ENCODE data around the gene ST6GAL2. TPM values are rescaled to one million over a fixed set of nuclear protein-coding genes. Genes with fewer than 3 reads are reported as not detected.

The ST6GAL2 gene
- total RNA-seq, 1 experiment from 2014 or later = 11.4 TPM

DNA sequence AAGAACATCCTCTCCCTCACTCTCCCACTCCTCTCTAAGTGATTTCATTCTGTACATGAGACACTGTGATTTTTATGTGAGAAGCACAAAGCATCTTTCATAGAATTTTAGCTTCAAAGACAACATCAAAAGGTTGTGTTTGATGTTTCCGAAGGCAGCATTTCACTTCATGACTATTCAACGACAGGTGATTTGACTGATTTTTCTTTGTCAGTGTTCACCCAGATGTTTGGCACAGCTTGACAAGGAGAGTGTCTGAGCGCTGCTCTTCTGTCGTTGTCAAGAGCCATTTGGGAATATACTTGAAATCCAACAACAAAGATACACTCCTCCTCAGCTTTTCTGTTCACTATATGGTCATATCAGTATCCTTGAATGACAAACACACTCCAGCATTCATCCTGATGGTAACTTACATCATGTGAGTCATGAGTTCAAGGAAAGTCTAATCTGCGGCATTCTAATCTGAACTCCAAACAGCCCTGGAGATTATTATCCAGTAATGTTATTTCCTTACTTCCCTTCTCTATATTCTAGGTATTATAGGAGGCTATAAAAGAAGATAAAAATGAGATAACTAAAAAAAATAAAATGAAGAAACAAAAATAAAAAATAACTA, 45.9 kb upstream of the ST6GAL2 start:
- ChIA-PET POLR2A (ENCODE audit: unreplicated experiment) (interaction anchor here (0.6 kb wide), 1 partner anchor 1307 kb away, joined by 4 read pairs; no protein-coding TSS in a partner anchor), CTCF (no interaction called here)
- H3K9me2 ChIP-seq (replicated peaks; ENCODE audit: low read length) = no peaks in the 10 kb centered on the region
- 0 out of 2 replicates have a peak, but pooled peaks cover 6% of the 10 kb centered on the region for H3K4me1 ChIP-seq (ENCODE audit: insufficient read depth, low read length)
- no peak for DNase-seq
- no peaks in the 10 kb centered on the region for H3K9me3 ChIP-seq (ENCODE audit: low read length)
- H2AFZ ChIP-seq (ENCODE audit: low read length) = no peak overlapping the region
- intact Hi-C loops (cut with micrococcal nuclease) = no loop called here
- no peak overlapping the region for H3K9ac ChIP-seq (ENCODE audit: low read length)
- H3K27me3 ChIP-seq (ENCODE audit: low read length) = no peaks in the 10 kb centered on the region
- no peaks in the 10 kb centered on the region for H4K20me1 ChIP-seq (ENCODE audit: low read length)
- H3K36me3 ChIP-seq (ENCODE audit: low read depth, low read length) = no peaks in the 10 kb centered on the region
- no peaks in the 10 kb centered on the region for H3F3A ChIP-seq (ENCODE audit: low read length, unreplicated experiment)
- H3K79me2 ChIP-seq (ENCODE audit: low read length) = no peaks in the 10 kb centered on the region
- no peak overlapping the region for H3K4me2 ChIP-seq (ENCODE audit: low read length)
- no peak for TF ChIP-seq EZH2 (IDR thresholded peaks at IDR 0.05; ENCODE audit: low read length, unreplicated experiment)
- no peak for TF ChIP-seq EZH2phosphoT487 (IDR thresholded peaks at IDR 0.05; ENCODE audit: borderline replicate concordance, low read length)
- TF ChIP-seq, protein P1, sequence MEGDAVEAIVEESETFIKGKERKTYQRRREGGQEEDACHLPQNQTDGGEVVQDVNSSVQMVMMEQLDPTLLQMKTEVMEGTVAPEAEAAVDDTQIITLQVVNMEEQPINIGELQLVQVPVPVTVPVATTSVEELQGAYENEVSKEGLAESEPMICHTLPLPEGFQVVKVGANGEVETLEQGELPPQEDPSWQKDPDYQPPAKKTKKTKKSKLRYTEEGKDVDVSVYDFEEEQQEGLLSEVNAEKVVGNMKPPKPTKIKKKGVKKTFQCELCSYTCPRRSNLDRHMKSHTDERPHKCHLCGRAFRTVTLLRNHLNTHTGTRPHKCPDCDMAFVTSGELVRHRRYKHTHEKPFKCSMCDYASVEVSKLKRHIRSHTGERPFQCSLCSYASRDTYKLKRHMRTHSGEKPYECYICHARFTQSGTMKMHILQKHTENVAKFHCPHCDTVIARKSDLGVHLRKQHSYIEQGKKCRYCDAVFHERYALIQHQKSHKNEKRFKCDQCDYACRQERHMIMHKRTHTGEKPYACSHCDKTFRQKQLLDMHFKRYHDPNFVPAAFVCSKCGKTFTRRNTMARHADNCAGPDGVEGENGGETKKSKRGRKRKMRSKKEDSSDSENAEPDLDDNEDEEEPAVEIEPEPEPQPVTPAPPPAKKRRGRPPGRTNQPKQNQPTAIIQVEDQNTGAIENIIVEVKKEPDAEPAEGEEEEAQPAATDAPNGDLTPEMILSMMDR (conservative IDR thresholded peaks at IDR 0.05; ENCODE audit: low read depth, low read length) = no peak
- ATAC-seq = no peak
- no peak overlapping the region for H3K27ac ChIP-seq (ENCODE audit: low read length)
- no TSS peak for BruUV-seq (replicated peaks)
- H3K4me3 ChIP-seq (ENCODE audit: low read length) = no peak overlapping the region

DNA sequence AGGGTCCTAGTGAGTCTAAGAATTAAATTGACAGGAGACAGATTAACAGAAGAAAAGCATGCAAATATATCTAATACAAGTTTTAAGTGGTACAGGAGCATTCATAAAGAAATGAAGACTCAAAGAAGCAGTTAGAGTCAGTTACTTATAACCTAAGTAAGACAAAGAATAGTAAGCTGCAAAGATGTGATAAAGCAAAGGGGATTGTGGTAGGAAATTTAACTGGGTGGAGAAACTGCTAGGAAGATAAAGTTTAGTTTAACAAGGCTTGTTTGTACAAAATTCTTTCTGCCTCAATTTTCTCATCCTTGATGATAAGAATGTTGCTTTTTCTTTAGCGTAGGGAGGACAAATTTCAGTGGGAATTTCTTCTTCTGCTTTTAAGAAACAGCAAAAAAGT, 35.5 kb upstream of the ST6GAL2 start:
- Histone ChIP-seq H3K9me3 (ENCODE audit: low read length) (no peaks in the 10 kb centered on the region), H3K4me2 (ENCODE audit: low read length) (no peak overlapping the region), H3K27me3 (ENCODE audit: low read length) (no peaks in the 10 kb centered on the region), H4K20me1 (ENCODE audit: low read length) (no peaks in the 10 kb centered on the region), H3K9me2 (replicated peaks; ENCODE audit: low read length) (no peaks in the 10 kb centered on the region), H3K79me2 (ENCODE audit: low read length) (no peaks in the 10 kb centered on the region), H3K4me1 (ENCODE audit: insufficient read depth, low read length) (no peaks in the 10 kb centered on the region), H2AFZ (ENCODE audit: low read length) (no peak overlapping the region), H3K9ac (ENCODE audit: low read length) (no peak overlapping the region), H3K36me3 (ENCODE audit: low read depth, low read length) (no peaks in the 10 kb centered on the region), H3F3A (ENCODE audit: low read length, unreplicated experiment) (no peaks in the 10 kb centered on the region), H3K27ac (ENCODE audit: low read length) (no peak overlapping the region), H3K4me3 (ENCODE audit: low read length) (no peak overlapping the region)
- no TSS peak for BruUV-seq (replicated peaks)
- ATAC-seq = no peak
- intact Hi-C loops (cut with micrococcal nuclease) = no loop called here
- TF ChIP-seq, protein P1 (conservative IDR thresholded peaks at IDR 0.05; ENCODE audit: low read depth, low read length) = no peak
- no peak for TF ChIP-seq EZH2phosphoT487 (IDR thresholded peaks at IDR 0.05; ENCODE audit: borderline replicate concordance, low read length)
- ChIA-PET POLR2A (ENCODE audit: unreplicated experiment) (no interaction called here), CTCF (no interaction called here)
- DNase-seq = no peak

DNA sequence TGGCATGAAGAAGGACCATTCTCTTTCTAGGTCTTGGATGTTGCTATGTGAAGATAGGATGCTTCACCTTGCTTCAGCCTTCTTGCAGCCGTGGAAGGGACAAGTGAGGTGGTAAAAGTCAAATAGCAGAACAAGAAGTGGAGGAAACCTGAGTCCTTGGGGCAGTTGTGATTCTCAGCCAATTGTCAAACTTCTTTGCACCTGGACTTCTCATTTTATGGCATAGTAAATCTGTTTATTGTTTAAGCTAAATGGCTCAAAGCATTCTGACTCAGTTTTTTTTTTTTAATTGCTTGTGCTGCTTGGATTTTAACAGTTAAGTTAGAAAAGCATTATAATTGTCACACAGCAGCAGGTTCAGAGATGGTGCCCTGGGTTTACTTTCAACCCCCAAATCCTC, 33.0 kb upstream of the ST6GAL2 start:
- Histone ChIP-seq H3K9me2 (replicated peaks; ENCODE audit: low read length) (no peaks in the 10 kb centered on the region), H3F3A (ENCODE audit: low read length, unreplicated experiment) (no peaks in the 10 kb centered on the region), H3K9me3 (ENCODE audit: low read length) (no peaks in the 10 kb centered on the region), H2AFZ (ENCODE audit: low read length) (no peak overlapping the region), H3K4me3 (ENCODE audit: low read length) (no peak overlapping the region), H3K4me2 (ENCODE audit: low read length) (no peak overlapping the region), H3K79me2 (ENCODE audit: low read length) (no peaks in the 10 kb centered on the region), H3K27me3 (ENCODE audit: low read length) (no peaks in the 10 kb centered on the region), H3K36me3 (ENCODE audit: low read depth, low read length) (no peaks in the 10 kb centered on the region), H4K20me1 (ENCODE audit: low read length) (no peaks in the 10 kb centered on the region), H3K9ac (ENCODE audit: low read length) (no peak overlapping the region), H3K27ac (ENCODE audit: low read length) (no peak overlapping the region), H3K4me1 (ENCODE audit: insufficient read depth, low read length) (no peaks in the 10 kb centered on the region)
- TF ChIP-seq, protein P1 (conservative IDR thresholded peaks at IDR 0.05; ENCODE audit: low read depth, low read length) = no peak
- TF ChIP-seq EZH2phosphoT487 (IDR thresholded peaks at IDR 0.05; ENCODE audit: borderline replicate concordance, low read length) = no peak
- no peak for TF ChIP-seq EZH2 (IDR thresholded peaks at IDR 0.05; ENCODE audit: low read length, unreplicated experiment)
- ChIA-PET CTCF (no interaction called here), POLR2A (ENCODE audit: unreplicated experiment) (no interaction called here)
- ATAC-seq (no peak; the same call in none of the 2 replicates), DNase-seq (no peak)
- no TSS peak for BruUV-seq (replicated peaks)
- intact Hi-C loops (cut with micrococcal nuclease) = no loop called here

Measured in PC-3 (cell line).